AG04449 (cell line): Measurements from ENCODE around the gene KRT84.

Source experiments
- CTCF ChIA-PET: fragments of 350-600 bp; formaldehyde crosslinking; extraction: SDS; loops from one replicate; lab custom pipeline; 2021; ENCODE audit warnings: antibody characterized with exemption; lab: Yijun Ruan, JAX
- POLR2A ChIA-PET: fragments of 400-600, 350-600 bp; formaldehyde crosslinking; extraction: SDS; loops from one replicate; lab custom pipeline; 2020; ENCODE audit warnings: antibody characterized with exemption, inconsistent platforms; lab: Yijun Ruan, JAX
- DNase-seq: peaks from one replicate; pipeline ENCODE4 v3.0.0-alpha.2; 2010; ENCODE audit warnings: low read depth, low spot score
- H3K4me3 ChIP-seq: 2 replicates; pipeline ENCODE4 v1.5.1; 2011; ENCODE audit warnings: low read depth, mild to moderate bottlenecking, control low read depth, low read length
- TF ChIP-seq, protein P1 (sequence below): IDR thresholded peaks from one replicate; pipeline ENCODE4 v1.5.1; 2011; ENCODE audit warnings: mild to moderate bottlenecking, moderate library complexity, low read length, control low read depth, inconsistent platforms; ENCODE audit not compliant: insufficient read depth; ENCODE audit errors: missing control alignments

KRT84 gene

GRCh38 chr12:52392465-52393007 lies 7.1 kb upstream of the KRT84 start:
- no peak overlapping the region for H3K4me3 ChIP-seq
- DNase-seq = no peak
- TF ChIP-seq, protein P1, sequence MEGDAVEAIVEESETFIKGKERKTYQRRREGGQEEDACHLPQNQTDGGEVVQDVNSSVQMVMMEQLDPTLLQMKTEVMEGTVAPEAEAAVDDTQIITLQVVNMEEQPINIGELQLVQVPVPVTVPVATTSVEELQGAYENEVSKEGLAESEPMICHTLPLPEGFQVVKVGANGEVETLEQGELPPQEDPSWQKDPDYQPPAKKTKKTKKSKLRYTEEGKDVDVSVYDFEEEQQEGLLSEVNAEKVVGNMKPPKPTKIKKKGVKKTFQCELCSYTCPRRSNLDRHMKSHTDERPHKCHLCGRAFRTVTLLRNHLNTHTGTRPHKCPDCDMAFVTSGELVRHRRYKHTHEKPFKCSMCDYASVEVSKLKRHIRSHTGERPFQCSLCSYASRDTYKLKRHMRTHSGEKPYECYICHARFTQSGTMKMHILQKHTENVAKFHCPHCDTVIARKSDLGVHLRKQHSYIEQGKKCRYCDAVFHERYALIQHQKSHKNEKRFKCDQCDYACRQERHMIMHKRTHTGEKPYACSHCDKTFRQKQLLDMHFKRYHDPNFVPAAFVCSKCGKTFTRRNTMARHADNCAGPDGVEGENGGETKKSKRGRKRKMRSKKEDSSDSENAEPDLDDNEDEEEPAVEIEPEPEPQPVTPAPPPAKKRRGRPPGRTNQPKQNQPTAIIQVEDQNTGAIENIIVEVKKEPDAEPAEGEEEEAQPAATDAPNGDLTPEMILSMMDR = no peak
- ChIA-PET CTCF (interaction anchor here (0.9 to 7.1 kb wide), 11 partner anchors 8 to 487 kb away, joined by 3 to 66 read pairs (median 6); no protein-coding TSS in a partner anchor), POLR2A (no interaction called here)

DNA sequence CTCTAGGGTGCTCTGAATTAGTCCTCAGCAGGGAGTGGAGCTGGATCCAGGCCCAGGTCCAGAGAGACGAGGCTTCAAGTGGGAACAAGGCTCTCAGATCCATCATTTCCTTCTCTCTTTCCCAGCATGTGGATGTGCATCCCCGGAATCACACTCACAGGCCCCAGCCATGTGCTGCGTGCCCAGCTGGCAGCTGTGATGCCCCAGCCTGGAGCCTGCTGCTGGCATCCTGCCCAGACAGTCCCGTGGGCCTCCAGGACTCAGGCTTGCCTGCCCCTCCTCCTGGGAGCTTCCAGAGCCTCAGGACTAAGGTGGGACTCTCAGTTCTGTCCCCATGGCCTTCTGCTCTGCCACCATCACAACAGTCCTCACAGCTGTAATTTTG lies 6.2 kb upstream of the KRT84 start:
- H3K4me3 ChIP-seq = no peak overlapping the region
- TF ChIP-seq, protein P1 = no peak
- POLR2A ChIA-PET = no interaction called here
- CTCF ChIA-PET = interaction anchor here (0.7 to 7.1 kb wide), 24 partner anchors 9 to 488 kb away, joined by 3 to 66 read pairs (median 4); partner anchors contain the start of genes KRT71 and KRT75
- no peak for DNase-seq

DNA sequence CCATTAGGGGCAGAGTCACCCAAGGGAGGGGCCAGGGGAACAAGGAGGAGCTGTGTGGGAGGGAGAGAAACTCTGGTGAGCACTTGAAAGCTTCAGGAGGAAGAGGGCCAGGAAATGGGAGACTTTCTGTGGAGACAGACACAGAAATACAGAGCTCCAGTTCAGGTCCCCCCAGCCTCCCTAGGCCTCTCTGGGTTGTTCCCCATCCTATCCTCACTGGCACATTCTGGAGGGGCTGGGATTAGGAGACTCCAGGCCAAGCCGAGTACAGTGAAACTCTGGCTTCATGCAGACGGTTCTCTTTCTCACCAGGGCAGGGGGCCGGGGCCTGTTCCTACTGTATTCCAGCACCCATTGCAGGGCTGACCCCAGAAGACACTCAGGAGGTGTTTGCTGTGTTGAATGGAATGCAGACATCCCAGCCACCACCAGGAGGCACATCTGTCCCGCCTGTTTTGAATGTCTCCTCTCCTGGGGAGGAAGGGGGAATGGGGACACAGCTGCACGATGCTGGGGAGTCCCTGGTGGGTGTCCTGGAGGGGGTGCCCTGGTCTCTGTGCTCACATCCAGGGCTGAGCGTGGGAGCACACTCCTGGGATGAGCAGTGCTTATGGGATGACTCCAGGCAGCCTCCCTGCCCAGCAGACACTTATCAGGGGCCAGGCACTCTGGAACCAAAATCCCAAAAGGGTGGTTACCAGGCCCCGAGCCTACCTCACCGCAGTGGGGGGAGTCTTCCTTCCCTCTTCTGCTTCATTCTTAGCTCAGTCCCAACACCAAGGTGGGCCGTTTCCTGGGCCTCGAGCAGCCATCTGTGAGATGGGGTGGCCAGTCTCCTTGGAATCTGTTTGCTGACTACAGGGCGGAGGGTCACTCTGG lies 5.5 kb upstream of the KRT84 start:
- DNase-seq = no peak
- no peak overlapping the region for H3K4me3 ChIP-seq
- TF ChIP-seq, protein P1 = peak; percentile 73
- ChIA-PET CTCF (interaction anchor here (0.7 to 7.1 kb wide), 30 partner anchors 9 to 494 kb away, joined by 3 to 66 read pairs (median 4); partner anchors contain the start of genes KRT71 and KRT75), POLR2A (no interaction called here)

- ChIA-PET POLR2A (no interaction called here), CTCF (interaction anchor here (0.6 to 12.6 kb wide), 7 partner anchors 8 to 490 kb away, joined by 3 to 137 read pairs (median 8); partner anchors contain the start of gene KRT85)
- DNase-seq = no peak
- TF ChIP-seq, protein P1 = no peak
- no peak overlapping the region for H3K4me3 ChIP-seq
Measured at GRCh38 chr12:52389313-52390207, 4.1 kb upstream of the KRT84 start.

DNA sequence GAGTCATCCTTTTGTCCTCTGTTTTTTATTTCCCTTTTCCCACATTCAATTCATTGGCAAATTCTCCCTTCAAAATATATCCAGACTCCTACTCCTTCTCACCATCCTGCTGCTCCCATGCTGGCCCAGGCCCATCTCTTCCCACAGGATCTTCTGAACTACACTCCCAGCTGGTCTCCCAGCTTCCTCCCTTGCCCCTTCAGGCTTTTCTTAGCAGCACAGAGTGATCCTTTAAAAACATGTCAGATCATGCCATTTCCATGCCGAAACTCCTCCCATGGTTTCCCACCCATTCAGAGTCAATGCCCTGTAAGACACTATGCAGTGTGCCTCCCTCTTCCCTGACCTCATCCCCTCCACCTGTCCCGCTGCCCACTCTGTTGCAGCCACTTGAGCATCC lies 2.4 kb upstream of the KRT84 start:
- no peak for DNase-seq
- no peak overlapping the region for H3K4me3 ChIP-seq
- ChIA-PET CTCF (interaction anchor here (0.8 to 12.6 kb wide), 5 partner anchors 10 to 497 kb away, joined by 4 to 137 read pairs (median 7); partner anchors contain the start of gene KRT85), POLR2A (no interaction called here)
- TF ChIP-seq, protein P1 = no peak
